ENCODE data around the gene AHCYL2. TPM values are rescaled to one million over a fixed set of nuclear protein-coding genes. Genes with fewer than 3 reads are reported as not detected.

The AHCYL2 gene
- polyA plus RNA-seq, 1 experiment: 13.3 TPM

DNA sequence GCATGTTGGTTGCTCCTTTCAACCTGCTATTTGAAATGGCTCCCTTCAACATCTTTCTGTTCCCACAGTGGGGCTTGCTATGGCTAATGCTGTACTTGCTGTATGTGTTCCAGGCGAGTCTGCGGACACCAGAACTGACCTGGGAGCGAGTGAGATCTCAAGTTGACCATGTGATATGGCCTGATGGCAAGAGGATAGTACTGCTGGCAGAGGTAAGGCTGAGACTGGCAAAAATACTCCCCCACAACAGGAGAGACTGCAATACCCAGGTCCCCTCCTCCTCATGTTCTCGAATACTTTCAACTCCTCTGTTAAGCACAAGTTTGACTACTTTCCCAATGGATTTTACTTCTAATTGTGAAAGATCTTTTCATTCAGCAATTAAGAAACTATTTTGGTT is 197.9 kb downstream of the AHCYL2 start:
- Histone ChIP-seq H3K27ac (ENCODE audit: low read depth, low read length) (no peak overlapping the region), H3K27me3 (ENCODE audit: control insufficient read depth, insufficient read depth, low read length) (no peaks in the 10 kb centered on the region), H3K9me3 (ENCODE audit: control insufficient read depth, insufficient read depth, low read length) (no peaks in the 10 kb centered on the region), H3K4me3 (ENCODE audit: low read depth, low read length) (no peak overlapping the region)
- no peak for DNase-seq (ENCODE audit: low read depth, low spot score)
- ChIA-PET CTCF (no interaction called here), POLR2A (no interaction called here)
- no peak for TF ChIP-seq CTCF (IDR thresholded peaks at IDR 0.05; ENCODE audit: low read depth, low read length)

- CTCF ChIA-PET: interaction anchor here (1.7 kb wide), 1 partner anchor 56 kb away, joined by 7 read pairs; no protein-coding TSS in a partner anchor
- POLR2A ChIA-PET: no interaction called here
- DNase-seq (ENCODE audit: low read depth, low spot score): no peak
- no peaks in the 10 kb centered on the region for H3K27me3 ChIP-seq (ENCODE audit: control insufficient read depth, insufficient read depth, low read length)
- H3K27ac ChIP-seq (ENCODE audit: low read depth, low read length): no peak overlapping the region
- TF ChIP-seq CTCF (IDR thresholded peaks at IDR 0.05; ENCODE audit: low read depth, low read length): no peak
- no peaks in the 10 kb centered on the region for H3K9me3 ChIP-seq (ENCODE audit: control insufficient read depth, insufficient read depth, low read length)
- no peak overlapping the region for H3K4me3 ChIP-seq (ENCODE audit: low read depth, low read length)
Measured at GRCh38 chr7:129423700-129424410, 199.0 kb downstream of the AHCYL2 start.

GRCh38 chr7:129426482-129426881 is 201.7 kb downstream of the AHCYL2 start:
- POLR2A ChIA-PET: no interaction called here
- no peak for TF ChIP-seq CTCF (IDR thresholded peaks at IDR 0.05; ENCODE audit: low read depth, low read length)
- Histone ChIP-seq H3K27me3 (ENCODE audit: control insufficient read depth, insufficient read depth, low read length) (no peaks in the 10 kb centered on the region), H3K27ac (ENCODE audit: low read depth, low read length) (no peak overlapping the region), H3K4me3 (ENCODE audit: low read depth, low read length) (no peak overlapping the region), H3K9me3 (ENCODE audit: control insufficient read depth, insufficient read depth, low read length) (no peaks in the 10 kb centered on the region)
- DNase-seq (ENCODE audit: low read depth, low spot score): no peak
- CTCF ChIA-PET: interaction anchor here (1.4 kb wide), 1 partner anchor 82 kb away, joined by 3 read pairs; no protein-coding TSS in a partner anchor

DNA sequence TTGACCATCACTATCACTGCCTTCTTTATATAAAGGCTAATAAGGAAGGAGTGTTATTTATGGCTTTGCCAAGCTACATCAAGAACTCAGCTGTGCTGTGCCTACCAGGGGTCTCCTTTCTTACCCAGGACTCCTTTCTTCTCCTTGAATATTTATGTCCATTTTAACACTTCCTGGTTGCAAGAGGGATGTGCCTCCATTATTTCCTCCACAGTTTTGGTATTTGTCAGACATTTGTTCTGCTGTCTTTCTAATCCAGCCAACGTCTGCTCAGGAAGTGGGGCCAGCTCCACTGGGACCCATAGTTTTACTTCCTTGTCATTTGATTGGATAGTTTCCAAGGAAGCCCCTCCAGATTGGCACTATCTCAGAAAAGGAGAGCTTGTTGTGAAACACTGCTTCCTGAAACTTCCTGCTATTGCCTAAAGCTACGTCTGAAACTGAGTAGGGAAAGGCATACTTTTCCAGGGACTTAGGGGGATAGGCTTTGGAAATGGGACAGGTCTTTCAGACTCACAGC is 202.8 kb downstream of the AHCYL2 start:
- no peak overlapping the region for H3K4me3 ChIP-seq (ENCODE audit: low read depth, low read length)
- H3K27ac ChIP-seq (ENCODE audit: low read depth, low read length): no peak overlapping the region
- DNase-seq (ENCODE audit: low read depth, low spot score): no peak
- no peaks in the 10 kb centered on the region for H3K9me3 ChIP-seq (ENCODE audit: control insufficient read depth, insufficient read depth, low read length)
- ChIA-PET CTCF (no interaction called here), POLR2A (no interaction called here)
- TF ChIP-seq CTCF (IDR thresholded peaks at IDR 0.05; ENCODE audit: low read depth, low read length): no peak
- peaks cover under 1% of the 10 kb centered on the region for H3K27me3 ChIP-seq (ENCODE audit: control insufficient read depth, insufficient read depth, low read length)

- H3K27me3 ChIP-seq (ENCODE audit: control insufficient read depth, insufficient read depth, low read length): peaks cover 4% of the 10 kb centered on the region
- TF ChIP-seq CTCF (IDR thresholded peaks at IDR 0.05; ENCODE audit: low read depth, low read length): no peak
- ChIA-PET POLR2A (no interaction called here), CTCF (no interaction called here)
- no peak overlapping the region for H3K4me3 ChIP-seq (ENCODE audit: low read depth, low read length)
- no peaks in the 10 kb centered on the region for H3K9me3 ChIP-seq (ENCODE audit: control insufficient read depth, insufficient read depth, low read length)
- no peak overlapping the region for H3K27ac ChIP-seq (ENCODE audit: low read depth, low read length)
- no peak for DNase-seq (ENCODE audit: low read depth, low spot score)
Measured at GRCh38 chr7:129431911-129432643, 207.2 kb downstream of the AHCYL2 start.
